ENCODE data around the gene ZW10.

DNA sequence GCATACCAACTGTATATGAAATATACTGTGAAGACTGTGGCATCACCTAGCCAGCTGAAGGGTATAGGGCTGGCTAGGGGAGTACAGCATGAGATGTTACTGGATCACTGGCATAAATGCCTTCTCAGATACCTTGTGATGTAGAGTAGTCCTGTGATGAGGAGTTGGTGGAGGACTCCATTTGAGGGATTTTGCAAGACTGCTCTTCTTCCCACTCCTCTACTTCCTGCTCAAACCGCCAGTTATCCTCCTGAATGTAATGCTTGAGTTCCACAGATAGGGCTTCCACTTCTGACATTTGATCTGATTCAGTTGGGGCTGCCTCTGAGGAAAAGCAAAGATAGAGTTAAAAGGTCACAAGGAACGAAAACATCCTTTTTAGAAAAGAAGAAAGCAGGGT, 35.4 kb upstream of the ZW10 start:
- TF ChIP-seq, protein P1, sequence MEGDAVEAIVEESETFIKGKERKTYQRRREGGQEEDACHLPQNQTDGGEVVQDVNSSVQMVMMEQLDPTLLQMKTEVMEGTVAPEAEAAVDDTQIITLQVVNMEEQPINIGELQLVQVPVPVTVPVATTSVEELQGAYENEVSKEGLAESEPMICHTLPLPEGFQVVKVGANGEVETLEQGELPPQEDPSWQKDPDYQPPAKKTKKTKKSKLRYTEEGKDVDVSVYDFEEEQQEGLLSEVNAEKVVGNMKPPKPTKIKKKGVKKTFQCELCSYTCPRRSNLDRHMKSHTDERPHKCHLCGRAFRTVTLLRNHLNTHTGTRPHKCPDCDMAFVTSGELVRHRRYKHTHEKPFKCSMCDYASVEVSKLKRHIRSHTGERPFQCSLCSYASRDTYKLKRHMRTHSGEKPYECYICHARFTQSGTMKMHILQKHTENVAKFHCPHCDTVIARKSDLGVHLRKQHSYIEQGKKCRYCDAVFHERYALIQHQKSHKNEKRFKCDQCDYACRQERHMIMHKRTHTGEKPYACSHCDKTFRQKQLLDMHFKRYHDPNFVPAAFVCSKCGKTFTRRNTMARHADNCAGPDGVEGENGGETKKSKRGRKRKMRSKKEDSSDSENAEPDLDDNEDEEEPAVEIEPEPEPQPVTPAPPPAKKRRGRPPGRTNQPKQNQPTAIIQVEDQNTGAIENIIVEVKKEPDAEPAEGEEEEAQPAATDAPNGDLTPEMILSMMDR (IDR thresholded peaks at IDR 0.05) = no peak
- TF ChIP-seq POLR2A (IDR thresholded peaks at IDR 0.05) = no peak

All from esophagus squamous epithelium (tissue), 4 donors.